ENCODE measurements around the gene ATF4.

ATF4 gene

GRCh38 chr22:39528681-39529486, 8.5 kb downstream of the ATF4 start:
- DNase-seq: peak; percentile 92 to 93

GRCh38 chr22:39529487-39529851, 9.1 kb downstream of the ATF4 start:
- DNase-seq: no peak

- peak; percentile 29 to 41 for DNase-seq
Measured at GRCh38 chr22:39530116-39530515, 9.8 kb downstream of the ATF4 start.

GRCh38 chr22:39530692-39531331, 10.4 kb downstream of the ATF4 start:
- peak; percentile 47 to 61 for DNase-seq

GRCh38 chr22:39532215-39533073, 12.1 kb downstream of the ATF4 start, which contains the start of gene RPS19BP1:
Gene RPS19BP1 (minus strand): TSS chr22:39532748. CDS start chr22:39532738, 10 bp downstream.
- peak; percentile 97 to 98 for DNase-seq

GRCh38 chr22:39534092-39534506, 13.7 kb downstream of the ATF4 start:
- DNase-seq: no peak

- DNase-seq: peak; percentile 56 to 61
Measured at GRCh38 chr22:39534591-39535356, 14.4 kb downstream of the ATF4 start.

- no peak for DNase-seq
Measured at GRCh38 chr22:39535357-39535725, 15.0 kb downstream of the ATF4 start.

- no peak for DNase-seq
Measured at GRCh38 chr22:39535831-39536449, 15.6 kb downstream of the ATF4 start.

- no peak for DNase-seq
Measured at GRCh38 chr22:39536711-39537110, 16.3 kb downstream of the ATF4 start.

GRCh38 chr22:39537975-39538374, 17.6 kb downstream of the ATF4 start:
- DNase-seq: no peak

- DNase-seq: no peak
Measured at GRCh38 chr22:39543095-39543494, 22.7 kb downstream of the ATF4 start.

- DNase-seq: peak; percentile 10 to 43
Measured at GRCh38 chr22:39545386-39546365, 25.3 kb downstream of the ATF4 start.

- no peak for DNase-seq
Measured at GRCh38 chr22:39546889-39547586, 26.7 kb downstream of the ATF4 start.

GRCh38 chr22:39547587-39547947, 27.2 kb downstream of the ATF4 start:
- no peak for DNase-seq

- no peak for DNase-seq
Measured at GRCh38 chr22:39553429-39553828, 33.1 kb downstream of the ATF4 start.

- DNase-seq: no peak
Measured at GRCh38 chr22:39554151-39554550, 33.8 kb downstream of the ATF4 start.

- no peak for DNase-seq
Measured at GRCh38 chr22:39556970-39557841, 36.8 kb downstream of the ATF4 start.

- no peak for DNase-seq
Measured at GRCh38 chr22:39558254-39558727, 37.9 kb downstream of the ATF4 start.

Measured in inflammatory macrophage (primary cell).